Effector memory CD4-positive, alpha-beta T cell (primary cell): ENCODE measurements around the gene MGA.

Experiments used
- DNase-seq, 3 donors: peaks; one replicate each; pipeline ENCODE4 v3.0.0-alpha.2; 2020
- H3K27ac ChIP-seq: 2 replicates; pipeline ENCODE4 v1.7.0; 2013; ENCODE audit warnings: mild to moderate bottlenecking, low read length, moderate library complexity; ENCODE audit not compliant: insufficient read depth, poor library complexity, severe bottlenecking
- H3K27me3 ChIP-seq: replicated peaks from 2 replicates; pipeline ENCODE4 v1.7.0; 2013; ENCODE audit warnings: mild to moderate bottlenecking, low read length; ENCODE audit not compliant: insufficient read depth, control insufficient read depth, poor library complexity, severe bottlenecking
- H3K36me3 ChIP-seq: 2 replicates; pipeline ENCODE4 v1.7.0; 2013; ENCODE audit warnings: mild to moderate bottlenecking, low read length, moderate library complexity; ENCODE audit not compliant: control insufficient read depth, insufficient read depth
- H3K4me1 ChIP-seq: 2 replicates; pipeline ENCODE4 v1.7.0; 2013; ENCODE audit warnings: low read length, mild to moderate bottlenecking; ENCODE audit not compliant: control insufficient read depth, insufficient read depth, poor library complexity, severe bottlenecking
- H3K4me3 ChIP-seq: 2 replicates; pipeline ENCODE4 v1.7.0; 2013; ENCODE audit warnings: low read length, low read depth, mild to moderate bottlenecking; ENCODE audit not compliant: insufficient read depth, poor library complexity, severe bottlenecking
- H3K9me3 ChIP-seq: 2 replicates; pipeline ENCODE4 v1.7.0; 2013; ENCODE audit warnings: mild to moderate bottlenecking, low read length, moderate library complexity; ENCODE audit not compliant: control insufficient read depth

The MGA gene

GRCh38 chr15:41778521-41778920 is 118.3 kb downstream of the MGA start:
- no peak for DNase-seq
- no peak overlapping the region for H3K27ac ChIP-seq
- H3K4me3 ChIP-seq: no peak overlapping the region
- peaks cover 25% of the 10 kb centered on the region for H3K4me1 ChIP-seq
- H3K27me3 ChIP-seq: no peaks in the 10 kb centered on the region
- H3K36me3 ChIP-seq: no peaks in the 10 kb centered on the region
- no peaks in the 10 kb centered on the region for H3K9me3 ChIP-seq

DNA sequence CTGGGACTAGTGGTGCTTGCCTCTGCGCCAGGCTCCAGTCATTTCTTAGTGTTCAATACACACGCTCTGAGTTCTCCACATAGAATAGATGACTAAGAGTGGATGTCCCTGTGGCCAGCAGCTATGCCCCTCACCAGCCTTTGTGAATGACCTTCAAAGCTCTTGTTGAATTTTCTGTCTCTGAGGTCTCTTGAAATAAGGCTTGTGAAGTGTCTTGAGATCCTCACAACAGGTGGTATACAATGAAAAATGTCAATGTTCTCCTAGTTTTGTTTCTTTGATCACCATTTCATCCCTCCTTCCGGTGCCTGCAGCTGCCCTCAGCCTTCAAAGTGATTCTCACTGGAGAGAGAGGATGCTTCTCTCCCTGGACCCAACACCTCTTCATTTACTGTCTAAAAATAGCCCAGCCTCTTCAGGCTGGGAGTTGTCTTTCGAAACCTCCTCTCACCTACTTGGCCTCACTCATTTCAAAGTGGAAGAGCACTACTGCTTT is 119.5 kb downstream of the MGA start:
- Histone ChIP-seq H3K27me3 (no peaks in the 10 kb centered on the region), H3K9me3 (no peaks in the 10 kb centered on the region), H3K4me3 (no peak overlapping the region), H3K36me3 (no peaks in the 10 kb centered on the region), H3K4me1 (peaks cover 20% of the 10 kb centered on the region), H3K27ac (no peak overlapping the region)
- DNase-seq: no peak

GRCh38 chr15:41780266-41780665 is 120.1 kb downstream of the MGA start:
- Histone ChIP-seq H3K4me3 (no peak overlapping the region), H3K27ac (no peak overlapping the region), H3K4me1 (peaks cover 14% of the 10 kb centered on the region), H3K36me3 (no peaks in the 10 kb centered on the region), H3K9me3 (no peaks in the 10 kb centered on the region), H3K27me3 (no peaks in the 10 kb centered on the region)
- DNase-seq: no peak

DNA sequence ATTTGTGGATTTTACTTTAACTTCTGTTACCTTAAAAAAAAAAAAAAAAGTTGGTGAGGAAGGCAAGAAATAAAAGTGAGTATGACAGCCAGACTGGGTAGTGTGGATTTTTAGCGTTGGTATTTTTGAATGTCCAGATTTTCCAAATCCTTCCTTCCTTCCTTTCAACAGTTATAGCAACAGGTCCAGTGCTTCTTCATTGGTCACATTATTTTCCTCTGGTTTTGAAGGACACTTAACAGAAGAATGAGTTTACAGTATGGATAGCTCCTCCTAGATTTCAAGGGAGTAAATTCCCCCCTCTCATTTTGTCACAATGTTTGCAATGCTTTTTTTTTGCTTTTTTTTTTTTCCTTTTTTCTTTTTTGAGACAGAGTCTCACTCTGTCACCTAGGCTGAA is 120.5 kb downstream of the MGA start:
- H3K27me3 ChIP-seq: no peaks in the 10 kb centered on the region
- H3K4me1 ChIP-seq: peaks cover 9% of the 10 kb centered on the region
- DNase-seq: no peak
- H3K36me3 ChIP-seq: no peaks in the 10 kb centered on the region
- no peak overlapping the region for H3K4me3 ChIP-seq
- H3K9me3 ChIP-seq: no peaks in the 10 kb centered on the region
- H3K27ac ChIP-seq: no peak overlapping the region

DNA sequence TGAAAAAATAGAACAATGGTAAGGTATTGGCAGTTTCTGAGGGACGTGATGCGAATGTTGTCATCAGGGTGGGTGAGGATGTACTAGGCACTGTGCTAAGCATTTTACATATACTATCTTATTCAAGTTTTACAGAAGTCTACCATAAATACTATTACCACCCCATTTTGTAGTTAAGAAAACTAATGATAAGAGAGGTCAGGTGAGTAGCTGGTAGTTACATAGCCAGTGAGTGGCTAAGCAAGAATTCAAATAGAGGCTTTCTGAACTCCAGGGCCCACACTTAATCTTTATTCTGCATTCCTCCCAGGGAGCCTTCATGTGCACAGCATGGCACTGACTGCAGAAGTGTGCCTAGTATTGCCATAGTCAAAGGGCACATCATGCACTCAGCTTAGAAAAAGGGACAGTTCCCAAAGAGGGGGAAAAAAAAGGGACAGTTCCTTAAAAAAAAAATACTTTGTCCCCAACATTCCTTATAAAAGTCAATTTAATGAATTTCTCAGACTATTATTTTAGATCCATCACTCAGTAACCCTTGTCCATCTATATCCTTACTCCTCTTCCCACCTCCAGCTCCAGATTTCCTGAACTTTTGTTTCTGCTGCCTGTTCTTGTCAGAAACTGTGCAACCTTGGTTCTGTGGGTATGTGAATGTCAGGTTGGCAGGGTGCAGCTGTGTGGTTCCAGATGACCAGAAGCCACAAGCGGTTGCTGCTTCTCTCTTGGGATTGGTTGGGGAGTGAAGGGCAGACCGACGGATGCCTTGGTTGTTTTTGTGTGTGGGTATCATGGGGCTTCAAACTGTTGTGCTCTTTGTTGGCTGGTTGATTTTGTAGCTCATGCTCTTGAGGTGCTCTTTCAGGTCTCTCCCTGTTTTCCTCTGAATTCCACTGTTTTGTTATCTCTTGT is 122.4 kb downstream of the MGA start:
- DNase-seq: no peak
- H3K27me3 ChIP-seq: no peaks in the 10 kb centered on the region
- no peaks in the 10 kb centered on the region for H3K9me3 ChIP-seq
- H3K27ac ChIP-seq: no peak overlapping the region
- no peaks in the 10 kb centered on the region for H3K36me3 ChIP-seq
- H3K4me1 ChIP-seq: no peaks in the 10 kb centered on the region
- no peak overlapping the region for H3K4me3 ChIP-seq

DNA sequence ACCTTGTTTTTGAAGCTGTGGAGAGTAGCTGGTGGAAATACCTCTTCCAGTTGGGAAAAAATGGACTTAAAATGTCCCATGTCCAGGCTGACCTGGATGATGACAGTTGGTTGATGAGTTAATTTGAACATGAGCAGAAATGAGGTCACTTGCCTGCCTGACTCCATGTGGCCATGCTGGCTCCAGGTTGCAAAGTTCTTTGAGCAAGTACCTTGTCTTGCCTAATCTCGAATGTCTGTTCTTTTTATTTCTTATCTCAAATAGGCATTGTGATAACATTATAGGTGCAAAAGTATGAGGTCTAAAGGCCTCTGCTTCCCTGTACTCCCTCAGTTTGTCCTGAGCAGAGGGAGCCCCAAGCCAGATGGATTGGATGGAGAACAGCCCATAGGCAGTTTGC is 123.1 kb downstream of the MGA start:
- no peaks in the 10 kb centered on the region for H3K36me3 ChIP-seq
- H3K27me3 ChIP-seq: no peaks in the 10 kb centered on the region
- H3K4me1 ChIP-seq: no peaks in the 10 kb centered on the region
- H3K27ac ChIP-seq: no peak overlapping the region
- no peaks in the 10 kb centered on the region for H3K9me3 ChIP-seq
- H3K4me3 ChIP-seq: no peak overlapping the region
- DNase-seq: no peak

- Histone ChIP-seq H3K9me3 (no peaks in the 10 kb centered on the region), H3K36me3 (no peaks in the 10 kb centered on the region), H3K4me1 (peaks cover 10% of the 10 kb centered on the region), H3K27ac (no peak overlapping the region), H3K27me3 (no peaks in the 10 kb centered on the region), H3K4me3 (no peak overlapping the region)
- DNase-seq: no peak
These were observed 128.1 kb downstream of the MGA start for GRCh38 chr15:41788262-41788661.

DNA sequence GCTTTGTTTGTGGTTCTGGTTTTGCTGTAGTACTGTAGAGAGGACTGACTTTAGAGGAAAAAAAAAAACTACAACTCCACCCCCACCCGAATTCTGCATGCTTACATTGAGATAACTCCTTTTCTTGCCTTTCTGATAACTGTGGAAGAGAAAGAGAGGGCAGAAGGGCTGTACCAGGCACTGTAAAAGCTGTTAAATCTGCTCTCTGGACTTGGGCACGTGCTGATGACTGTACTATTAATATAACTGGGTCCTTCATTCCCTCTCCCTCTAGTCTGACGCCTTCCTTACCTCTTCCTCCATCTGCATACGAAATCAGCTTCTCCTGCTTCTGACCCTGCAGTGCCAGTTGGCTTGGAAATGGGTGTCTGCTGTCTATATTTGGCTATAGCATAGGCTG is 129.0 kb downstream of the MGA start:
- H3K36me3 ChIP-seq: no peaks in the 10 kb centered on the region
- no peak overlapping the region for H3K4me3 ChIP-seq
- H3K9me3 ChIP-seq: no peaks in the 10 kb centered on the region
- peaks cover 10% of the 10 kb centered on the region for H3K4me1 ChIP-seq
- H3K27me3 ChIP-seq: no peaks in the 10 kb centered on the region
- no peak overlapping the region for H3K27ac ChIP-seq
- no peak for DNase-seq

GRCh38 chr15:41789662-41790061 is 129.5 kb downstream of the MGA start:
- Histone ChIP-seq H3K9me3 (no peaks in the 10 kb centered on the region), H3K4me3 (no peak overlapping the region)
- DNase-seq: no peak

DNA sequence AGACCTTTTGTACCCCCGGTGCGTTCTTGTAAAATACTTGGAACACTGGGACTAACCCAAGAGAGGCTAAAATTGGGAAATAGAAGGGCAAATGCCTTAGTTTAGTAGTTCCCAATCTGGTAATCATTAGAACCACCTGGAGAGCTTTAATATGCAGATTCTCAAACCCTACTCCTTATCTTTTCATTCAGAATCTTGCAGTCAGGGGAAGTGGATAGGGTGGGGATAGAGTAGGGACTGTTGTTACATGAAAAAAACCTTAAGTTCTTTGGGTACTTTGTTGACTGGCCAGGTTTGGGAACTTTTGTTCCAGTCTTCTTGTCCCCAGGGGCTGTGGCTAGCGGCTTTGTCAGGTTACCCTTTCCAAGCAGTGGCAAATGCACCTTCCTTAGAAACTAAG is 130.0 kb downstream of the MGA start:
- Histone ChIP-seq H3K36me3 (no peaks in the 10 kb centered on the region), H3K4me3 (no peak overlapping the region), H3K4me1 (peaks cover 10% of the 10 kb centered on the region), H3K27ac (no peak overlapping the region), H3K27me3 (no peaks in the 10 kb centered on the region), H3K9me3 (no peaks in the 10 kb centered on the region)
- DNase-seq: no peak

More at GRCh38 chr15:41789662-41790061, 129.5 kb downstream of the MGA start:
- H3K4me1 ChIP-seq: peaks cover 10% of the 10 kb centered on the region
- no peaks in the 10 kb centered on the region for H3K27me3 ChIP-seq
- no peak overlapping the region for H3K27ac ChIP-seq
- no peaks in the 10 kb centered on the region for H3K36me3 ChIP-seq
